Lower leg skin (tissue), 3 donors: ENCODE measurements around the gene IQGAP3.

Experiments used
- POLR2A ChIP-seq, 2 donors: fragments of 450-650 bp; IDR thresholded peaks; one replicate each; pipeline ENCODE4 v1.6.1; 2016 to 2017; ENCODE audit warnings: antibody characterized with exemption in 2 of 2, mild to moderate bottlenecking in 1 of 2, moderate library complexity in 1 of 2
- TF ChIP-seq, protein P1 (sequence below), 3 donors: fragments of 450-650 bp; IDR thresholded peaks; one replicate each; pipeline ENCODE4 v1.5.1; 2016; ENCODE audit warnings: antibody characterized with exemption in 3 of 3, mild to moderate bottlenecking in 3 of 3, moderate library complexity in 2 of 3

DNA sequence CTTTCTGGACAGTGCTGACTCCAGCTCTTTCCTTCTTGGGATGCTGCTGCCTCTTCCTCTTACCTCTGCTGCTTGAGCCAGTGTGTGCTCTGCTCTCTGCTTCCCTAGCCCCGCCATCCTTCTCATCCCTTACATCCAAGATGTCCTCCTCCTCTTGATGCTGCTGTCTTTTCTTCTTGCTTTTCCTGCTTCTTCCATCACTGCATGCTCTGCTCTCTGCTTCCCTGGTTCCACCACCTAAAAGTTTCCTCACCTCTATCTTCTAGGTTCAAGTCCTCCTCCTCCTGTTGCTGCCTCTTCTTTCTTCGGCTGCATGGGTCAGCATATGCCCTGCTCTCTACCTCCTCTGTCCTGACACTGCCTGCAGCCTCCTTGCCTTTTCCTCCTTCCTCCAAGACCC is 22.7 kb upstream of the IQGAP3 start:
- TF ChIP-seq, protein P1, sequence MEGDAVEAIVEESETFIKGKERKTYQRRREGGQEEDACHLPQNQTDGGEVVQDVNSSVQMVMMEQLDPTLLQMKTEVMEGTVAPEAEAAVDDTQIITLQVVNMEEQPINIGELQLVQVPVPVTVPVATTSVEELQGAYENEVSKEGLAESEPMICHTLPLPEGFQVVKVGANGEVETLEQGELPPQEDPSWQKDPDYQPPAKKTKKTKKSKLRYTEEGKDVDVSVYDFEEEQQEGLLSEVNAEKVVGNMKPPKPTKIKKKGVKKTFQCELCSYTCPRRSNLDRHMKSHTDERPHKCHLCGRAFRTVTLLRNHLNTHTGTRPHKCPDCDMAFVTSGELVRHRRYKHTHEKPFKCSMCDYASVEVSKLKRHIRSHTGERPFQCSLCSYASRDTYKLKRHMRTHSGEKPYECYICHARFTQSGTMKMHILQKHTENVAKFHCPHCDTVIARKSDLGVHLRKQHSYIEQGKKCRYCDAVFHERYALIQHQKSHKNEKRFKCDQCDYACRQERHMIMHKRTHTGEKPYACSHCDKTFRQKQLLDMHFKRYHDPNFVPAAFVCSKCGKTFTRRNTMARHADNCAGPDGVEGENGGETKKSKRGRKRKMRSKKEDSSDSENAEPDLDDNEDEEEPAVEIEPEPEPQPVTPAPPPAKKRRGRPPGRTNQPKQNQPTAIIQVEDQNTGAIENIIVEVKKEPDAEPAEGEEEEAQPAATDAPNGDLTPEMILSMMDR (IDR thresholded peaks at IDR 0.05), result no peak
- TF ChIP-seq POLR2A (IDR thresholded peaks at IDR 0.05), result no peak
